CD8-positive, alpha-beta memory T cell (primary cell): ENCODE data around the gene PSMD2. TPM values are rescaled to one million over a fixed set of nuclear protein-coding genes. Genes with fewer than 3 reads are reported as not detected.

Experiments
- CTCF ChIA-PET: fragments of 350-600 bp; sonication (Branson Sonifier 250); formaldehyde crosslinking; loops from one replicate; lab custom pipeline; 2021; ENCODE audit warnings: antibody characterized with exemption; lab: Charles Lee
- POLR2A ChIA-PET: fragments of 350-600 bp; sonication (Branson Sonifier 250); formaldehyde crosslinking; loops from one replicate; lab custom pipeline; 2021; ENCODE audit warnings: antibody characterized with exemption; lab: Charles Lee
- DNase-seq, 5 donors: peaks; one replicate each; pipeline versions ENCODE4 v3.0.0 to v3.0.0-alpha.2; 2020 to 2022; ENCODE audit warnings: mixed read lengths in 1 of 5
- H3K27ac ChIP-seq: one replicate; pipeline ENCODE4 v1.7.0; 2013; ENCODE audit warnings: low read depth, mild to moderate bottlenecking, low read length, moderate library complexity
- H3K27me3 ChIP-seq: 2 replicates; pipeline ENCODE4 v1.7.0; 2013; ENCODE audit warnings: low read length, mild to moderate bottlenecking; ENCODE audit not compliant: insufficient read depth, poor library complexity, severe bottlenecking
- H3K36me3 ChIP-seq: 2 replicates; pipeline ENCODE4 v1.7.0; 2013; ENCODE audit warnings: mild to moderate bottlenecking, low read length, moderate library complexity; ENCODE audit not compliant: insufficient read depth
- H3K4me1 ChIP-seq: 2 replicates; pipeline ENCODE4 v1.7.0; 2013; ENCODE audit warnings: mild to moderate bottlenecking, low read length, moderate library complexity; ENCODE audit not compliant: insufficient read depth
- H3K4me3 ChIP-seq: 2 replicates; pipeline ENCODE4 v1.7.0; 2013; ENCODE audit warnings: mild to moderate bottlenecking, low read length
- H3K9me3 ChIP-seq: 2 replicates; pipeline ENCODE4 v1.7.0; 2013; ENCODE audit warnings: mild to moderate bottlenecking, low read length
- H3K27ac Mint-ChIP-seq, 8 donors: one replicate each; pipeline ENCODE4 v1.8.0; 2020 to 2021; ENCODE audit warnings: mixed read lengths in 8 of 8, mild to moderate bottlenecking in 6 of 8, inconsistent platforms in 3 of 8, moderate library complexity in 3 of 8
- H3K27me3 Mint-ChIP-seq, 2 donors: one replicate each; pipeline ENCODE4 v1.8.0; 2020 to 2021; ENCODE audit warnings: mixed read lengths in 2 of 2, mild to moderate bottlenecking in 1 of 2, moderate library complexity in 1 of 2
- H3K36me3 Mint-ChIP-seq, 3 donors: one replicate each; pipeline ENCODE4 v1.8.0; 2020 to 2021; ENCODE audit warnings: mixed read lengths in 3 of 3, inconsistent platforms in 1 of 3, mild to moderate bottlenecking in 1 of 3
- H3K4me1 Mint-ChIP-seq, 3 donors: one replicate each; pipeline ENCODE4 v1.8.0; 2020 to 2021; ENCODE audit warnings: mixed read lengths in 3 of 3, inconsistent platforms in 1 of 3, mild to moderate bottlenecking in 1 of 3
- H3K4me3 Mint-ChIP-seq, 7 donors: one replicate each; pipeline ENCODE4 v1.8.0; 2020 to 2021; ENCODE audit warnings: mixed read lengths in 7 of 7, mild to moderate bottlenecking in 6 of 7, moderate library complexity in 4 of 7, inconsistent platforms in 2 of 7
- H3K9me3 Mint-ChIP-seq, 5 donors: one replicate each; pipeline ENCODE4 v1.8.0; 2020 to 2022; ENCODE audit warnings: mixed read lengths in 5 of 5, mild to moderate bottlenecking in 3 of 5, moderate library complexity in 2 of 5, inconsistent platforms in 1 of 5
- polyA plus RNA-seq: library from polyadenylated mRNA; unstranded; fragments of 300-500 nt; fragmentation: Illumina TruSeq; gene quantifications from one replicate; pipeline ENCODE4 v1.2.3, GENCODE V29; 2021
- total RNA-seq, 2 experiments: library from RNA; stranded (reverse); gene quantifications; one replicate each; pipeline ENCODE4 v1.2.3, GENCODE V29; 2021

Gene PSMD2
- total and polyA plus RNA-seq, 3 experiments from 2014 or later, result 211 to 342 (median 334) TPM

DNA sequence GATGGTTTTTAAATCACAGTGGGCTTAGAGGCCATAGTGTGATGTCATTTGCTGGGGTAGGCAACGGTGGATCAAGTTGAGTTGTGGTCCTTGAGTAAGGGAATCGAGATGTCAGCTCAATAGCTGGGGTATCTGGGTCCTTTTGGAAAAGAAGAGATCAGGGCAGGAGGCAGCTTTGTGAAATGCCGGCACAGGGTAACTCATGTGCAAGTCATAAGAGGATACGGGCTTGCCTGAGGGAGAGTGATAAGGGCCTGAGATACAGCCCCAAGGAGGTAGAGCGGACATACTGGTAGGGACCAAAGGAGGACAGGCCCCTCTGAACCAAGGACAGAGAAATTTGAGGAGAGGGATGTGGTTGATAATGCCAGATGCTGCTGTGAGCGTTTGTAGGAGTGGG, 34.1 kb downstream of the PSMD2 start:
- POLR2A ChIA-PET, result no interaction called here
- Mint-ChIP-seq H3K9me3 (no peaks in the 10 kb centered on the region), H3K36me3 (peaks cover 0 to 70% (median 24%) of the 10 kb centered on the region in 3 donors), H3K27me3 (peaks cover 0 to 5% of the 10 kb centered on the region in 2 donors), H3K27ac (peak overlapping the region; percentile 4 to 98 (median 93)), H3K4me1 (peaks cover 28 to 40% (median 31%) of the 10 kb centered on the region in 3 donors), H3K4me3 (peak overlapping the region in 1 of 7 donors; percentile 27)
- no peaks in the 10 kb centered on the region for H3K9me3 ChIP-seq
- no peak for DNase-seq
- H3K27ac ChIP-seq, result no peak overlapping the region
- H3K4me1 ChIP-seq, result peaks cover 19% of the 10 kb centered on the region
- H3K4me3 ChIP-seq, result no peak overlapping the region
- peaks cover 40% of the 10 kb centered on the region for H3K36me3 ChIP-seq
- CTCF ChIA-PET, result no interaction called here
- H3K27me3 ChIP-seq, result no peaks in the 10 kb centered on the region

- H3K4me3 Mint-ChIP-seq, result peak overlapping the region in 4 of 7 donors; percentile 16 to 42 (median 30)
Observed at GRCh38 chr3:184333700-184334099, 34.7 kb downstream of the PSMD2 start.

GRCh38 chr3:184334470-184335158, 35.6 kb downstream of the PSMD2 start:
- Mint-ChIP-seq H3K4me3 (peak overlapping the region; percentile 27 to 87 (median 54)), H3K27ac (peak overlapping the region; percentile 68 to 99 (median 96)), H3K36me3 (peaks cover 0 to 56% (median 13%) of the 10 kb centered on the region in 3 donors), H3K9me3 (no peaks in the 10 kb centered on the region), H3K27me3 (peaks cover 0 to 5% of the 10 kb centered on the region in 2 donors), H3K4me1 (peaks cover 30 to 47% (median 31%) of the 10 kb centered on the region in 3 donors)
- Histone ChIP-seq H3K27ac (peak overlapping the region; percentile 89), H3K9me3 (no peaks in the 10 kb centered on the region), H3K36me3 (peaks cover 29% of the 10 kb centered on the region), H3K27me3 (no peaks in the 10 kb centered on the region), H3K4me1 (peaks cover 19% of the 10 kb centered on the region), H3K4me3 (no peak overlapping the region)
- ChIA-PET CTCF (interaction anchor here (0.9 kb wide), 1 partner anchor 19 kb away, joined by 3 read pairs; no protein-coding TSS in a partner anchor), POLR2A (no interaction called here)
- DNase-seq, result peak; percentile 29 to 77 (median 30)

More at GRCh38 chr3:184333700-184334099, 34.7 kb downstream of the PSMD2 start:
- ChIA-PET POLR2A (interaction anchor here (0.6 kb wide), 1 partner anchor 436 kb away, joined by 3 read pairs; no protein-coding TSS in a partner anchor), CTCF (no interaction called here)
- H3K27me3 Mint-ChIP-seq, result peaks cover 0 to 5% of the 10 kb centered on the region in 2 donors
- peaks cover 28 to 43% (median 31%) of the 10 kb centered on the region in 3 donors for H3K4me1 Mint-ChIP-seq
- no peak for DNase-seq
- H3K4me3 ChIP-seq, result no peak overlapping the region
- no peaks in the 10 kb centered on the region for H3K9me3 Mint-ChIP-seq
- H3K36me3 Mint-ChIP-seq, result peaks cover 0 to 65% (median 21%) of the 10 kb centered on the region in 3 donors
- H3K36me3 ChIP-seq, result peaks cover 35% of the 10 kb centered on the region
- H3K27ac Mint-ChIP-seq, result peak overlapping the region; percentile 43 to 98 (median 95)
- H3K4me1 ChIP-seq, result peaks cover 19% of the 10 kb centered on the region
- no peaks in the 10 kb centered on the region for H3K27me3 ChIP-seq
- H3K27ac ChIP-seq, result no peak overlapping the region
- H3K9me3 ChIP-seq, result no peaks in the 10 kb centered on the region

- Histone ChIP-seq H3K27ac (peak overlapping the region; percentile 89), H3K4me1 (peaks cover 19% of the 10 kb centered on the region)
- H3K4me1 Mint-ChIP-seq, result peaks cover 30 to 47% (median 31%) of the 10 kb centered on the region in 3 donors
Observed at GRCh38 chr3:184335291-184335660, 36.2 kb downstream of the PSMD2 start.

DNA sequence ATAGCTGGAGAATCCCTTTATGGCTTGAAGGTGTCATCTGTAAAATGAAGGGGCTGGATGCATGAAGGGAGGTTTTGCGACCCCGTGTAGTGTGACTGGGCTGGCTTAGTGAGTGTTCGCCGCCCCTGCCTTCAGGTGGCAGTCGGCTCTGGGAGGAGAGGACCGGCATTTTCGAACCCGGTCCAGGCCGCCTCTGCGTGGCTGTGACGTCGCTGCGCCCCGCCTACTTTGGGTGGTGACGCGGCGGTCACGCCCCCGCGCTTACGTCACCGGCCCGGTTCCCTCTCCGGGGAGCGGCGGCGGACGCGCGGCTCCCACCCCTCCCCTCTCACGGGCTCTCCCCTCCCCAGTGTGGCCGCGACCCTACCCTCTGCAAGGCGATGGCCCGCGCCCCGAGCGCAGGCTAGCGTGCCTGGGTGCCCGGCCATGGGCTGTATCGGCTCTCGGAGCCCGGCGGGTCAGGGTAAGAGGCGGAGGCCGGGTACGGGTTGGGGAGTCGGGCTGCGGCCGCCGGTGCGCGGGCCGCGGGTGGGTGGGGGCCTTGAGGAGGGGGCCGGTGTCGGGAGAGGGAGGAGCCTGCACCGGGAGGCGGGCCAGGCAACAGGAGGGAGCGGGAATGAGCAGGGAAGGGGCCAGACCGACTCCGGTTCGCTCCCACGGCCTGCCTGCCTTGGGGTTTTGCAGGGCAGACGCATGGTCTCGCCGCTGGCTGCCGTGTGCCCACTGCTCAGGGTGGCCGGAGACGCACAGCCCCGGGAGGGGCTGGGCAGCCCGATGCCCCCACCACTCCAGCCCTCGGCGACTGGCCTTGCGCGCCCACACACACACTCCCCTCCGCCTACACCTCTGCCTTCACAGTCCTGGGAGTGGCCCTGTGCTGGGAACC, 36.9 kb downstream of the PSMD2 start:
- peaks cover 27% of the 10 kb centered on the region for H3K36me3 ChIP-seq
- Mint-ChIP-seq H3K4me3 (peak overlapping the region; percentile 86 to 89 (median 88)), H3K4me1 (peaks cover 30 to 47% (median 31%) of the 10 kb centered on the region in 3 donors), H3K27ac (peak overlapping the region; percentile 68 to 99 (median 98)), H3K9me3 (no peaks in the 10 kb centered on the region), H3K36me3 (peaks cover 0 to 47% (median 15%) of the 10 kb centered on the region in 3 donors), H3K27me3 (peaks cover 0 to 5% of the 10 kb centered on the region in 2 donors)
- H3K4me1 ChIP-seq, result peaks cover 19% of the 10 kb centered on the region
- peak; percentile 83 to 88 (median 86) for DNase-seq
- peak overlapping the region; percentile 63 for H3K4me3 ChIP-seq
- H3K27ac ChIP-seq, result peak overlapping the region; percentile 89
- ChIA-PET POLR2A (no interaction called here), CTCF (interaction anchor here (0.7 to 0.9 kb wide), 2 partner anchors 18 to 26 kb away, joined by 3 read pairs; partner anchors contain the start of genes CLCN2 and POLR2H)
- no peaks in the 10 kb centered on the region for H3K9me3 ChIP-seq
- no peaks in the 10 kb centered on the region for H3K27me3 ChIP-seq

More at GRCh38 chr3:184335291-184335660, 36.2 kb downstream of the PSMD2 start:
- peaks cover 0 to 5% of the 10 kb centered on the region in 2 donors for H3K27me3 Mint-ChIP-seq
- H3K9me3 Mint-ChIP-seq, result no peaks in the 10 kb centered on the region
- DNase-seq, result no peak
- Histone ChIP-seq H3K27me3 (no peaks in the 10 kb centered on the region), H3K9me3 (no peaks in the 10 kb centered on the region), H3K4me3 (peak overlapping the region; percentile 63), H3K36me3 (peaks cover 29% of the 10 kb centered on the region)
- ChIA-PET POLR2A (no interaction called here), CTCF (interaction anchor here (0.7 to 0.9 kb wide), 2 partner anchors 18 to 27 kb away, joined by 3 read pairs; partner anchors contain the start of genes CLCN2 and POLR2H)
- H3K4me3 Mint-ChIP-seq, result peak overlapping the region; percentile 84 to 89 (median 87)
- peak overlapping the region; percentile 68 to 99 (median 98) for H3K27ac Mint-ChIP-seq
- peaks cover 0 to 51% (median 12%) of the 10 kb centered on the region in 3 donors for H3K36me3 Mint-ChIP-seq

GRCh38 chr3:184336547-184337398, 37.7 kb downstream of the PSMD2 start:
- H3K27me3 Mint-ChIP-seq, result peaks cover 0 to 5% of the 10 kb centered on the region in 2 donors
- no peaks in the 10 kb centered on the region for H3K9me3 Mint-ChIP-seq
- Histone ChIP-seq H3K27me3 (no peaks in the 10 kb centered on the region), H3K9me3 (no peaks in the 10 kb centered on the region), H3K4me1 (peaks cover 19% of the 10 kb centered on the region), H3K27ac (peak overlapping the region; percentile 89), H3K4me3 (peak overlapping the region; percentile 63), H3K36me3 (peaks cover 19% of the 10 kb centered on the region)
- H3K4me3 Mint-ChIP-seq, result peak overlapping the region; percentile 86 to 89 (median 88)
- DNase-seq, result no peak
- POLR2A ChIA-PET, result no interaction called here
- H3K4me1 Mint-ChIP-seq, result peaks cover 30 to 47% (median 31%) of the 10 kb centered on the region in 3 donors
- peaks cover 0 to 41% (median 15%) of the 10 kb centered on the region in 3 donors for H3K36me3 Mint-ChIP-seq
- H3K27ac Mint-ChIP-seq, result peak overlapping the region; percentile 68 to 98 (median 96)
- CTCF ChIA-PET, result interaction anchor here (0.9 kb wide), 1 partner anchor 35 kb away, joined by 3 read pairs; no protein-coding TSS in a partner anchor

DNA sequence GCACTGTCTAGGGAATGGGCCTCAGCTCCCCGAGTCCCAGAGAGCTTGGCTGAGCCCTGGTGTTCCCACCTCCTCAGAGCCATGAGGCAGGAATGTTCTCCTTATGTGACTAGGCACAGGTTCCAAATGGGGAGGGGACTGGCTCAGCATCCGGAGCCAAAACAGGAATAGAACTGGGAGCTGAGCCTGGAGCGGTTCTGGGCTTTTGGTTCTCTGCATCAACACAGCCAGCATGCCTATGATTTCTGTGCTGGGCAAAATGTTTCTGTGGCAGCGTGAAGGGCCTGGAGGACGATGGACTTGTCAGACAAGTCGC, 38.3 kb downstream of the PSMD2 start, which contains the start of gene FAM131A:
Gene FAM131A (plus strand): TSS at position 202 of the 316 bp plus-strand sequence. CDS start 31 bp downstream, at position 233.
- Histone ChIP-seq H3K4me1 (peaks cover 19% of the 10 kb centered on the region), H3K9me3 (no peaks in the 10 kb centered on the region), H3K4me3 (peak within 1 kb of the TSS; percentile 63), H3K27me3 (no peaks in the 10 kb centered on the region), H3K27ac (peak within 1 kb of the TSS; percentile 89), H3K36me3 (peaks cover 13% of the 10 kb centered on the region)
- ChIA-PET POLR2A (no interaction called here), CTCF (interaction anchor here (0.9 kb wide), 1 partner anchor 34 kb away, joined by 3 read pairs; no protein-coding TSS in a partner anchor)
- Mint-ChIP-seq H3K36me3 (peaks cover 0 to 36% (median 15%) of the 10 kb centered on the region in 3 donors), H3K27ac (peak within 1 kb of the TSS; percentile 68 to 98 (median 96)), H3K4me1 (peaks cover 30 to 47% (median 30%) of the 10 kb centered on the region in 3 donors), H3K4me3 (peak within 1 kb of the TSS; percentile 86 to 89 (median 88)), H3K27me3 (peaks cover 0 to 5% of the 10 kb centered on the region in 2 donors), H3K9me3 (no peaks in the 10 kb centered on the region)
- no peak for DNase-seq
